ENCODE data around the gene CDH13.

Gene CDH13

DNA sequence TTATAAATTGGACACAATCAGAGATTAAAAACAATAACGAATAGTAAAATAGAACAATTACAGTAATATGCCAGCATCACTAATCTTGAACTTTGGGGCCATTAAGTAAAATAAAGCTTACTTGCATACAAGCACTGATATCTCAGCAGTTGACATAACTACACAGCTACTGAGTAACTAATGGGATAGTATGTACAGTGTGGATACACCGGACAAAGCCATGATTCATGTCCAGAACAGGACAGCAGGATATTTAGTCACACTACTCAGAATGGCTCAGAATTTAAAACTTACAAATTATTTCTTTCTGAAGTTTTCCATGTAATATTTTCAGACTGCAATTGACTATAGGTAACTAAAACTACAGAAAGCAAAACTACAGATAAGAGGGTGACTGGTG is 427.5 kb downstream of the CDH13 start:
- DNase-seq (ENCODE audit: low spot score), result no peak

DNA sequence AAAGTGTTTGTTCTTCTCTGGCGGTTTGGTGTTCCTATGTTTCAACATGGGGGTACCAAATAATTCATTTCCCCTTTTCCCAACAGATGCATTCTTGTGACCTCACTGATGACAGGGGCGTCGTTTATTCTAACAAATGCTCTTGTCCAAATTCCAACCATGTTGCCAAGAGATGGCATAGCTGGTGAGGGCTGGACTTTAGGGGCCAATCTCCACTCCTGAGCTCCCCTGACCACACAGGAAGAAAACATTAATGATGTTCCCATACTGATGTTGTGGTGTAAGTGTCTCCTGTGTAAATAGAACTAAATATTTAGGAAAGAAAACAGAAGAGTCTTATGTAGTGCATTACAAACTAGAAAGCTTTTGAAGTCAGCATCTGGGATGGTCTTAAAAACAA is 431.6 kb downstream of the CDH13 start:
- DNase-seq (ENCODE audit: low spot score), result no peak

DNA sequence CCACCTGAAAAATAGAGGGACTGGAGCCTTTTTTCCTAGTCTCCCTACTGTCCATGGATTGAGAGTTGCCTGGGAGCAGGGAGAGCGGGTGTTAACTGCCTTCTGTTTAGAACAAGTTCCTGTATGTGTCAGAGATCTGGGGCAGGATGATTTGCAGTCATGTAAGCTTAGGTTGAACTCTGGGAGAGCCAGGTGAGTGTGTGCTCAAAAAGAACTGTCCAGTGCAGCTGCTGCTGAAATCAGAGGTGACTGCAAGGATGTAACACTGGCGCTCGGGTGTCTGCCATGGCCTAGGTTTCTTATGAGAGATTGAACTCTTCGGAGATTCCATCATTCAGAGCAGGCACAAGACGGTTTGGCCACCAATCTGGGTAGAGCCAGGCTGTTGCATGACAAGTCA is 432.5 kb downstream of the CDH13 start:
- no peak for DNase-seq (ENCODE audit: low spot score)

GRCh38 chr16:83066011-83066410 is 439.2 kb downstream of the CDH13 start:
- DNase-seq (ENCODE audit: low spot score), result no peak

- no peak for DNase-seq (ENCODE audit: low spot score)
These were observed 440.1 kb downstream of the CDH13 start for GRCh38 chr16:83066881-83067280.

DNA sequence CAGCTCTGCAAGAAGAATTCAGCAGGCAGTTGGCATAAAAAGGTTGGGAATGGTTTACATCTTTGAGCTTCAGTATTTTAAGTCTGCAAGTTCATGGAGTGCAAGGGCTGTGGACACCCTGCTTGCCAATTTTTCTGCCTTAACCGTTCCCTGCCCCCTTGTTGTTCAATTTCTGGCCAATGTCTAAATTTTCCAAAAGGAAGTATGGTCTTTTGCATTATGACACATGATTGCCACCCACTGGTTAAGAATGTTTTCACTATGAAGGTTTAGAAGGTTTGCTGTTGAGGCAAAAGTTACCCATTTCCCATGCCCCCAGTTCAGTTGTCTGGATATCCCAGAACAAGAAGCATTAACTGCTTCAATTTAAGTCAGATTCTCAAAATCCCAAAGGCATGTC is 441.9 kb downstream of the CDH13 start:
- peak; percentile 31 for DNase-seq (ENCODE audit: low spot score)

DNA sequence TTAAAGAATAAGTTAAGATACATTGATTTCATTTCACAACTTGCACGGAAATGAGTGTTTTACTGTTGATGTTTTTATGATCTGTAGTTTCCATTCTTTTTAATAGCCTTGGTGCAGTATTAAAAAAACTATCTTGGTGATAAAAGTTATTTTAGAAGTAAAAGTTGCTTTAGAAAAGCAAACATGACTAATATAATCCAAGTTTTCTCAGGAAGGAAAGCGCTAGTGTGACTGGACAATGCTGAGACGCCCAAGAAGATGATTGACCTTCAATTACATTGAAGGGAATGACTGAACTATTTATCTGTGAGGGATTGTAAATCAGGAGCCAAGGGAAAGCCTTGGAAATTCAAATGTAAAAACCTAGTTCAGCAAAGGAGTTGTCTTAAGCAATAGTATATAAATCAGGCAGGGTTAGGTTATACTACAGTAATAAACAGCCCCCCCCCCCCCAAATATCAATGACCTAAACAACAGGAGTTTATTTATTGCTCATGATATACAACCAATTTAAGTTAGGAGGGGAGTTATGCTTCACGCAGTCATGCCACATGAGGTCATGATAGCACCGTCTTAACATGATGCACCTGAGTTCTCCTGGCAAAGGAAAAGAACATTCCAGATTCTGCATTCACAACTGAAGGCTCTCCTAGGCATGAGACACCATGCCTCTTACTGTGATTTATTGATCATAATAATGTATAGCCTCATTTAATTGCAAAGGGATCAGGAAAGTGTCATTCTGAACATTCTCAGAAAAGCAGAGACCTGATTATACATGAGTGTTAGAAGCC is 443.8 kb downstream of the CDH13 start:
- no peak for DNase-seq (ENCODE audit: low spot score)

DNA sequence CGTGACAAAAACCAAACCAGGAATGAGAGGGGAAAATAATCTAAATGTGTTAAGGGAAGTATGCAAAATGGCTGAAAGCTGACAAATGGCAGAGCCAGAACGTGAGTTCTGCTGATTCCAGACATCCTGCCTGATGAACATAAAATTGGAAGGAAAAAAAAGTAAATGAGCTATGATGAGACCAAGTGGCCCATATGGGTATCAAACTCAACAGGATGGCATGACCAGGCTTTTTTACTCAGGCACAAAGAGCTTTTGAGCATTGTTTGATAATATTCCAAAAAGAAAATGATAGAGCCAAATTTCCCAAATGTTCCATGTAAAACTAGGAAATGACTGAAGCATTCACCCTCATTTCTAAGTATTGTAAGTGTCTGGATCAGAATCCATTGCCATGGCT is 449.2 kb downstream of the CDH13 start:
- DNase-seq (ENCODE audit: low spot score), result no peak

DNA sequence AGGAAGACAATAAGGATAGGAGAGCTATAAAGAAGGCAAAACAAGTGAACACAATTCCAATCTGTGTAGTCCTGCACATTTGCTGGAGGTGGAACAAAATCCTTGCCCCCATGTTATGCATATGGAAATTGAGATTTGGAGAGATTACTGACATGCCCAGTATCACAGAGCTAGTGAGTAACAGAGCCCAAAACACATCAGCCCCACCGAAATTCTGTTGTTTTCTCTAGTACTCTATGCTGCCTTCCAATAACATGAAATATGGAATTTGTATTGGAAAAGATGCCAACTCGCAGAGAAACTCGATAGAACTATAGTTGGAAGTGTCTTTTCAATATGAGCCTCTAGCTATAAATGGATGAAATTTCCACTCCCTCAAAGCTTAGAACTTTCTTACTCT is 456.6 kb downstream of the CDH13 start:
- no peak for DNase-seq (ENCODE audit: low spot score)

- no peak for DNase-seq (ENCODE audit: low spot score)
These were observed 458.9 kb downstream of the CDH13 start for GRCh38 chr16:83085660-83086059.

- DNase-seq (ENCODE audit: low spot score), result no peak
These were observed 469.3 kb downstream of the CDH13 start for GRCh38 chr16:83095941-83096692.

DNA sequence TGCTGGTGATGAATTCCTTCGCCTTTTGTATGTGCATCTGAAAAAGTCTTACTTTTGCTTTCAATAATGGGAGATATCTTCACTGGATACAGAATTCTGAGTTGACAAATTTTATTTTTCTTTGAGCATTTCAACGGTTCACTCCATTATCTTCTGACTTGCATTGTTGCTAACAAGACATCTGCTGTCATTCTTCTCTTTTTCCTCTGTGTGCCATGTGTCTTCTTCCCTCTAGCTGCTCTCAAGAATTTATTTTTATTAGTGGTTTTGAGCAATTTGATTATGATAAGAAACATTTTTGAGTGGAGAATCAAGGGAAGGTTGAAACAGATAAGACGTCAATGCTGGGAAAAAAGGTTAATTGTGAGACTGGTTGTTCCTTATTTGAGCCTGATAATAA is 471.8 kb downstream of the CDH13 start:
- no peak for DNase-seq (ENCODE audit: low spot score)

GRCh38 chr16:83100679-83101078 is 473.9 kb downstream of the CDH13 start:
- DNase-seq (ENCODE audit: low spot score), result no peak

- no peak for DNase-seq (ENCODE audit: low spot score)
These were observed 475.6 kb downstream of the CDH13 start for GRCh38 chr16:83102336-83102735.

GRCh38 chr16:83105279-83106077 is 478.7 kb downstream of the CDH13 start:
- DNase-seq (ENCODE audit: low spot score), result no peak

DNA sequence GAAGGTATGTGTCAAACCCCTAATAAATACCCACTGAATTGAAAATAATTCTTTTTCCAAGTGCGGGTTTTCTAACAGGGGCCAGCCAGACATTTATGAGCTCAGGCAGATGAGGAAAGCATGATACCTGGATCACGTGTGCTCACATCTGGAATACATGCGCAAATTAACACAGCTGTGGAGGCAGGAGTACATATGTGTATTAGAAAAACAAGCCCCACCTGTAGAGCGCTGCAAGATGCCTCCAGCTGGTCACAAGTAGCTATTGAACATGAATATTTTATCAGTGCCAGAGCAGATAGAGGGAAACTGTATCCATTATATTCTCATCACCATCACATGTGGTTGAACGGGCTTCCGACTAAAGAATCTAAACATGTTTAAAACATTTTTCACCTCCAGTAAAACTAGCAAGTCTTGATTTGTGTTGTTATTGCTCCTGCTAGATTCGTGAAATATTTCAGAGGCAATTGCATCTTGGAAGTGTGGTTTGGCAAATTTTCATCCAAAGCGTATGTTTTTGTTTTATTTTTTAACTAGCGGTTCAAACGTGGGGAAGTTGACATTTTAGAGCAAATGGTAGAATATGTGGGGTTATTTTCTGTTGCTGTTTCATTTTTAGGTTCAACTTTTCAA is 482.8 kb downstream of the CDH13 start:
- no peak for DNase-seq (ENCODE audit: low spot score)

DNA sequence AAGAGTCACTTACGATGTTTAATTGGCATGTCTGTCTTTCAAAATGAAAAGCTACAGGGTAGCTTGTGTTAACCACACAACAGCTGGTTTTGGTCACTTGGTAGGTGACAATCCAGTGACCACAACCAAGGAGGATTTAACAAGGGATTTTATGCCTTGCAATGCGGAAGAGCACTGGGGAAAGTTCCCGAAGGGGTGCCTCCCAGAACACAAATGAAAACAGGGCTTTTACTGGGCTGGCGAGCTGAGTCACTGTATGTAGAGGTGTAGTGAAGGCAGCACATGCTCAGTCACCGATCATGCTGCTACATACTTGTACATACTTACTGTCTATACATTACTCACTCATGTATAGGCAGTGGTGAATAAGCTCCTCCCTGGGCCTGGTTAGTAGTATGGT is 483.5 kb downstream of the CDH13 start:
- DNase-seq (ENCODE audit: low spot score), result no peak

GRCh38 chr16:83113317-83113716 is 486.5 kb downstream of the CDH13 start:
- peak; percentile 77 for DNase-seq (ENCODE audit: low spot score)

DNA sequence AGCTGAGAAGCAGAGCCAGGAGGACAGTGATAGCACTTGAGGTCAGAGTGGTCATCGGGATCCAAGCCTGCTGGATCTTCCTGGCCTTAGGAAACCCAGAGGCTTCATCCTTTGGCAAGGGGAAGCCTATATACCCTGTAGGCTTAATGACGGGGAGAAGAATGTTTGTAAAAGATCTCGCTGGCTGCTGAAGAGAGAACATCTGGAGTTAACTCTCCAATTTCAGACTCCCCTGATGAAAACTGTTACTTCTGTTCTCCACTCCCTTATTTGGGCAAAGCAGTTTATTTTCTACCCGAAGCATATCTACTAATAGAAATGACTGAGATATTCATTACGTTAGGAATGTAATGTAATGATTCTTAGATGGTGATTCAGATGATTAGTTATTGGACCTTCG is 487.0 kb downstream of the CDH13 start:
- no peak for DNase-seq (ENCODE audit: low spot score)

- no peak for DNase-seq (ENCODE audit: low spot score)
These were observed 488.9 kb downstream of the CDH13 start for GRCh38 chr16:83115491-83116232.

- DNase-seq (ENCODE audit: low spot score), result no peak
These were observed 489.6 kb downstream of the CDH13 start for GRCh38 chr16:83116274-83116892.

All from globus pallidus (tissue), 1 donor.